Vagina (tissue), 2 donors: ENCODE results near the gene IFNLR1.

Source experiments
- POLR2A ChIP-seq, 2 donors: fragments of 450-650 bp; IDR thresholded peaks; one replicate each; pipeline ENCODE4 v1.6.1; 2017; ENCODE audit warnings: antibody characterized with exemption in 2 of 2, mild to moderate bottlenecking in 2 of 2, moderate library complexity in 2 of 2
- TF ChIP-seq, protein P1 (sequence below), 3 experiments: fragments of 450-650 bp in 2 of 3; fragments of 200-600 bp in 1 of 3; sonication (generic) in 1 of 3; IDR thresholded peaks; one replicate each; pipeline ENCODE4 v1.5.1; 2017 to 2019; ENCODE audit warnings: antibody characterized with exemption in 3 of 3, mild to moderate bottlenecking in 2 of 3, moderate library complexity in 2 of 3

DNA sequence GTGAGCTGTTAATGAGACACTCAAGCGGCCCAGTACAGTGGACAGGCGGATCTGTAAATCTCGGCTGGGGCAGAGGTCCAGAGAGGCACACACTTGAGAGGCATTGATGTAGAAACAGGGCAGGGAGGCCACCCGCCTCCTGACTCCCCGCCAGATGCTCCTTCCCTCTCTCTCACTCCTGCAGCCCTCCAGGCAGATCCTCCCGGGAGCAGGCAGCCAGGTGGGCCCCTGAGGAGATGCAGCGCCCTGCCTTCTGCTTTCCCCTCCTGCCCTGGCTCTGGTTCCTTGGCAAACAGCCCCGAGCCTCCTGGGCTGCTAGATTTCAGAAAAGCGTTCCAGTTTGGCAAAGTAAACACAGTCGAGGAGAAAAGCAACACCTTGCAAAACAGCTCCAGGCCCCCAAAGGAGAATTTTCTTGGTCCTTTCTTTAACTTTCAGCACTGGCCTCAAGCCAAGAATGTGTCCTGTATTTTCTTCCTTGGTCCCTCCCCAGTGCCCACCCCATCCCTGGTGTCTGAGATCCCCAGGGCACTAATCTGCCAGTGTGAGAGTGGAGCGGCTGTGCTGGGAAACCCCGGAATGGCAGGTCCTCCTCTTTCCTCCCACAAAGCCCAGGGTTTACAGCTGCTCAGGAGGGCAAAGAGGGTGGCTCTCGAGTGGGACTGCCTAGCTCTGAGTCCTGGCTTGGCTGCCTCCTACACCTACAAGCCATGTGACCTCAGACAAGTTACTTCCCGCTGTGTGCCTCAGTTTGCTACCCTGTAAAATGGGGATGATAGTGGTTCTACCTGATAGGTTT, 29.4 kb upstream of the IFNLR1 start:
- TF ChIP-seq, protein P1, sequence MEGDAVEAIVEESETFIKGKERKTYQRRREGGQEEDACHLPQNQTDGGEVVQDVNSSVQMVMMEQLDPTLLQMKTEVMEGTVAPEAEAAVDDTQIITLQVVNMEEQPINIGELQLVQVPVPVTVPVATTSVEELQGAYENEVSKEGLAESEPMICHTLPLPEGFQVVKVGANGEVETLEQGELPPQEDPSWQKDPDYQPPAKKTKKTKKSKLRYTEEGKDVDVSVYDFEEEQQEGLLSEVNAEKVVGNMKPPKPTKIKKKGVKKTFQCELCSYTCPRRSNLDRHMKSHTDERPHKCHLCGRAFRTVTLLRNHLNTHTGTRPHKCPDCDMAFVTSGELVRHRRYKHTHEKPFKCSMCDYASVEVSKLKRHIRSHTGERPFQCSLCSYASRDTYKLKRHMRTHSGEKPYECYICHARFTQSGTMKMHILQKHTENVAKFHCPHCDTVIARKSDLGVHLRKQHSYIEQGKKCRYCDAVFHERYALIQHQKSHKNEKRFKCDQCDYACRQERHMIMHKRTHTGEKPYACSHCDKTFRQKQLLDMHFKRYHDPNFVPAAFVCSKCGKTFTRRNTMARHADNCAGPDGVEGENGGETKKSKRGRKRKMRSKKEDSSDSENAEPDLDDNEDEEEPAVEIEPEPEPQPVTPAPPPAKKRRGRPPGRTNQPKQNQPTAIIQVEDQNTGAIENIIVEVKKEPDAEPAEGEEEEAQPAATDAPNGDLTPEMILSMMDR (IDR thresholded peaks at IDR 0.05), result no peak
- TF ChIP-seq POLR2A (IDR thresholded peaks at IDR 0.05), result no peak
